SIG-M5 treated with dmso at 0.1 percent for 504 hours (cell line): Measurements from ENCODE around the gene ZNF582.
A peak's percentile ranks its signal among the peaks of the same experiment; 100 is the strongest.

Experiments
- DNase-seq: peaks from one replicate; lab custom pipeline; 2025; ENCODE audit not compliant: unreplicated experiment; lab: John Stamatoyannopoulos, UW

ZNF582 gene

DNA sequence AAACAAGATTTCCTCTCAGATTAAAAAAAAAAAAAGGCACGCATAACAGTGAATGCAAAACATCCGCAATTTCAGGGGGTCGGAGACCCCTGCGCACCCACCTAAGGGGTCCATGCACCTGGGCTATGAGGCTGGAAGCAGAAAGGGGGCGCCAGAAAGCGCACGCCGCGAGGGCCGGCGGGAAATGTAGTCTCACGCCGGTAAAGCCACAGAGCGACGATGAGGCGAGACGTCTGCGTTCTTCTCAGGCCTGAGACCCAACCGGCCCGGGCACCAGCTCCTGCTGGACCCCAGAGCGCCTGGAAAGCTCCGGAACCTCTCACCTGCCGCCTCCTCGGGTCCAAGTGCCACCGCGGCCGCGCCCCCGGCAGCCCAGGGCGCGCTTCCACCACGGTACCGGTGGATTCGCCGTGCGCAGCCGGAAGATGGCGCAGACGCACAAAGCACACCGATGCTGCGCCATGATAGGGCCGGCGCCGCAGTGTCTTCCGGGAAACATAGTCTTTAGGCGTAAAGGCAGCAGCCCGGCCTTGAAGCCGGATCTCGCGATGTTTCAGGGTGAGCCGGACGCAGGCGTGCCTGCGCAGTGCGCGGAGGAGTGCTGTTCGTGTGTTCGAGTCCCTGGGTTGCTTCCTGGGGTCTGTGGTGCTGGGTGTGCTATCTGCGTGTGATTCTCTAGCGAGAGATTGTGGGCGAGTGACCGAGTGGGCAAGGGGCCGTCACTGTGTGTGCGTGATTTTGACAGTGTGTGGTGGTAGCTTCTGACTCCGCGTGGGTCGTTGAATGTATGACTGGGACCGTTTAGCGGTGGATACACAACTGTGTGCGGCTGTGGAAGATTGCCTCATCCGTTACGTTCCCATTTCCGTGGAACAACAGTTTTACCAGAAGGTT is at the start of gene ZNF582:
Gene ZNF582 (minus strand): TSS at position 416 of the 894 bp plus-strand sequence. CDS start 1,782 bp downstream, outside the sequence.
- peak; percentile 80 for DNase-seq

DNA sequence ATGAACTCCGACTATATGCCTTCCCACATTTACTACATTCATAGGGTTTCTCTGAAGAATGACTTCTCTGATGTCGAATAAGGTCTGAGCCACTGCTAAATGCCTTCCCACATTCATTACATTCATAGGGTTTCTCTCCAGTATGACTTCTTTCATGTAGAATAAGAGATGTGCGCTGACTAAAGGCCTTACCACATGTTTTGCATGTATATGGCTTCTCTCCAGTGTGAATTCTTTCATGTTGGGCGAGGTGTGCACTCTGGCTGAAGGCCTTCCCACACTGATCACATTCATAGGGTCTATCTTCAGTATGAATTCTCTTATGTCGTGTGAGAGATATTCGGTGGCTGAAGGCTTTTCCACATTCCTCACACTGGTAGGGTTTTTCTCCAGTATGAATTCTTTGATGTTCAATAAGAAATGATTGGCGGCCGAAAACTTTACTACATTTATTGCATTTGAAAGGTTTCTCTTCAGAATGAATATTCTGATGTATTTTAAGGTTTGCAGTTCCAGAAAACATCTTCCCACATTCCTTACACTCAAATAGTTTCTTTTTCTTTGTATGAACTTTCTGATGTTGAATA is 48.0 kb upstream of the ZNF582 start:
- no peak for DNase-seq

DNA sequence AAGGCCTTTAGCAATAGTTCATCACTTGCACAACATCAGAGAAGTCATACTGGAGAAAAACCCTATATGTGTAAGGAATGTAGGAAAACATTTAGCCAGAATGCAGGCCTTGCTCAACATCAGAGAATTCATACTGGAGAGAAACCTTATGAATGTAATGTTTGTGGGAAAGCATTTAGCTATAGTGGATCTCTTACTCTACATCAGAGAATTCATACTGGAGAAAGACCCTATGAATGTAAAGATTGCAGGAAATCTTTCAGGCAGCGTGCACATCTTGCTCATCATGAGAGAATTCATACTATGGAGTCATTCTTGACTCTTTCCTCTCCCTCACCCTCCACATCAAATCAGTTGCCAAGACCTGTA is 30.6 kb upstream of the ZNF582 start:
- no peak for DNase-seq

DNA sequence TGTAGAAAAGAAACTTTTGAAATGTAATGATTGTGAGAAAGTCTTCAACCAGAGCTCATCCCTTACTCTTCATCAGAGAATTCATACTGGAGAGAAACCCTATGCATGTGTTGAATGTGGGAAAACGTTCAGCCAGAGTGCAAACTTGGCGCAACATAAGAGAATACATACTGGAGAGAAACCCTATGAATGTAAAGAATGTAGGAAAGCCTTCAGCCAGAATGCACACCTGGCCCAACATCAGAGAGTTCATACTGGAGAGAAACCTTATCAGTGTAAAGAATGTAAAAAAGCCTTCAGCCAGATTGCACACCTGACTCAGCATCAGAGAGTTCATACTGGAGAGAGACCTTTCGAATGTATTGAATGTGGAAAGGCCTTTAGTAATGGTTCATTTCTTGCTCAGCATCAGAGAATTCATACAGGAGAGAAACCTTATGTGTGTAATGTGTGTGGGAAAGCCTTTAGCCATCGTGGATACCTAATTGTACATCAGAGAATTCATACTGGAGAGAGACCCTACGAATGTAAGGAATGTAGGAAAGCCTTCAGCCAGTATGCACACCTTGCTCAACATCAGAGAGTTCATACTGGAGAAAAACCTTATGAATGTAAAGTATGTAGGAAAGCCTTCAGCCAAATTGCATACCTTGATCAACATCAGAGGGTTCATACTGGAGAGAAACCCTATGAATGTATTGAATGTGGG is 30.1 kb upstream of the ZNF582 start:
- no peak for DNase-seq

DNA sequence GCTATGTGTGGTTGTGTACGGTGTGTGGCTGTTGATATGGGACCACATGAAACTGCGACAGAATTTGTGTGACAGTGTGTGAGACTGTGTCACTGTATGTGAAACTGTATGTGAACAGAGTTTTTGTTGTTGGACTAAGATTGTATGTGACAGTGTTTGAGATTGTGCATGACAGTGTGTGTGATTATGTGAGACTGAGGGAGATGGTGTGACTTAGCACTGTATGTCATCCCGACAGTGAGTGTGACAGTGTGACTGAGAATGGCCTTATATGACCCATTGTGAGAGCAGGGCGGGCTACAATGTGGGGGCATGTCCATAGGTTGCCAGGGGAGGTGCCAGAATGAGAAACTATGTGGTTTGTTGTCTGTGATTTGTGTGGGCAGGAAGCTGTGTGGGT is 11.7 kb upstream of the ZNF582 start:
- DNase-seq, result no peak

DNA sequence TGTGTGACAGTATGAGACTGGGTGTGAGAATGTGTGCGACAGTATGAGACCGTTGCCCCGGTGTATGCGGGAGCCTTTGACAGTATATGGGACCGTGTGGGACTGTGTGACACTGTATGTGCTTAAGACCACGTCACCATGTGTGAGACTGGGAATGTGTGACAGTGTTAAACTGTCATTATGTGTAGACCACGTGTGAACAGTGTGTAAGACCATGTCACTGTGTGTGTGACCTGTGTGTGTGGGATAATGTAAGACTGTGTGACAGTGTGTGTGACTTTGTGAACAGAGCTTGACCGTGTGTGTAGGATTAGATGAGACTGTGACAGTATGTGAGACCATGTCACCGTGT is 11.3 kb upstream of the ZNF582 start:
- no peak for DNase-seq

DNA sequence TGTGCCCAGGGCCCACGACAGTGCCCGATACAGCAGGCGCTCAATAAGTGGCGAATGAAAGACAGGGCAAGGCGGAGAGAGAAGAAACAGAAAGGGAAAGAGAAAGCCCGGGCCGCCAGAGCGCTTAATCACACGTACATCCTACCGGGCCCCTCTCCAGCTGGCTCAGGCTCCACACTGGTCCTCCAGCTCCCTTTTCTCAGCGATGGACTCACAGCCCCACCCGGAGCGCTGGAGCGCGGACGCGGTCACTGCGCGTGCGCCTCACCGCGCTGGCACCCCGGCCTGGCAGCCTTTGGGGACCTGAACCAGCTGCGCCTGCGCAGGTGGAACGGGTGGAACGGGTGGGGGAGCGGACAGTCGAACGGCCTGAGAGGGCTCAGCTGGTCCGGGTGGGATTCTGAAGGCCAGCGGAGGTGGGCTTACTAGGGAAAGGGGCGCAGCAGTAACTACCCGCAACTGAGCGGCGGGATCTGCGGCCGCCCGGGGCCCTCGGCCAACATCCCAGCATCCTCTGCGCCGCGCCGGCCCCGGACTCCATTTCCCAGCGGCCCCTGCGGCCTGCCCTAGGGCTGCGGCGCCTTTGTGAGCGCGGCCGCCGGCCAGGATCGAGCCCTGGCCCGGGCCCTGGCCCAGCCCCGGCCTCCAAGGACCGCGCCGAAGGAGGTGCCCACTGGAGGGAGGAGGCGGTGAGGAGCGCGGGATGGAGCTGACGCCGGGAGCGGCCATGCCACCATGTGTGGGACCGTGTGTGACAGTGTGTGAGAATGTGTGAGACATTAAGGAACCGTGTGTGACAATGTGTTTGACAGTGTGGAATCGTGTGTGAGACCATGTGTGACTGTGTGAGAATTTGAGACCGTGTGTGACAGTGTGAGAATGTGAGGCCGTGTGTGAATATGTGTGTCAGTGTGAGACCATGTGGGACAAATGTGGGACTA is 10.7 kb upstream of the ZNF582 start, which contains the start of gene ZNF583:
Gene ZNF583 (plus strand): TSS at position 569 of the 941 bp plus-strand sequence. CDS start 2,783 bp downstream, outside the sequence.
- peak; percentile 57 for DNase-seq

DNA sequence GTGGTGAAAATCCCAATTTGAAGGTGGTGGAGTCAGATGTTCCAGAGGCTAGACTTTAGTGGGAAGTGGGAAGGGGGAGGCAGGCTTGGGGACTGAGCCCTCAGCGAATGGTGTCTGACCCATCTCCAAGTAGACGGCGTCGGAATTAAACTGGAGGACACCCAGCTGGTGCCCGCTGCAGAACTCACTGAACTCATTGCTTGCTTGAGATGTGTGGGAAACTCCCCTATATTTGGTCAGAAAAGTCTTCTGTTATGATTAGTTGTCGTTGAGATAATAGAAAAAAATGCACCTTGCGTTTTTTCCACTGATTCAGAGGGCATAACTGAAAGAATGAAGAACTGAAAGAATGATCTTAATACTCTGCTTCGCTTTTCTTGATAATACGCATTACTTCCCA is 9.9 kb upstream of the ZNF582 start:
- no peak for DNase-seq

DNA sequence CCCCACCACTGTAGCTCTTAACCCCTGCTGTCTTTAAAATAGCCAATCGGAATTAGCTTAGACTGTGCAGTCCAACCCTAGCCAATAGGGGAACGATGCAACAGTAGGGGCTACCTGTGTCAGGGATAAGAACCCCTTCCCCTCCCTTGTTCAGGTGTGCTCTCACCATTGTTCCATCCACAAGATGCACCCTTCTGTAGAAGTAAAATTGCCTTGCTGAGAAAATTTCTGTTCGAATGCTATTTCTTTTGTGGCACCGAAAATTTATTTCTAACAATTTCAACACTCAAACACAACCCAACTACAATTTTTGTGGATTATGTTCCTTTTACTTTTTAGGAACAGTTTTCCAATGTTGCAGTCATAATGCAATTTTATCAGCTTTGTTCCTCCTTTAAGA is 7.2 kb upstream of the ZNF582 start:
- no peak for DNase-seq

DNA sequence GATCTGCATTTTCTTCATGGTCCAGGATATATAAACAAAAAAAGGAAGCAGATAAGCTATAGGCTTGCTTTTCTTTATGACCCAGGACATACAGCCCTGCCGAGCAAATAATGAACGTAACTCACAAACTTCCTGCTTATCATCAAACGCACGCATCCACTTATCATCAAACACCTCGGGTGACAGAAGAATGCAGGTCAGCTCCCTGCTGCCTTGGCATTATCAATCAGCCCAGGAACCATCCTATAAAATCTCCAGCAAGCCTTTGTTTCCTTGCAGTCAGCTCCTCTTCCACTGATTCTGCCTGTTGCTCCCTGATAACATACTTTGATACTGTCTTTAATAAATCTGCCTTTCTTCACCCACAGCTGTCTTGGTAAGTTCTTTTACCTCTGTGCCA is 5.5 kb upstream of the ZNF582 start:
- no peak for DNase-seq

DNA sequence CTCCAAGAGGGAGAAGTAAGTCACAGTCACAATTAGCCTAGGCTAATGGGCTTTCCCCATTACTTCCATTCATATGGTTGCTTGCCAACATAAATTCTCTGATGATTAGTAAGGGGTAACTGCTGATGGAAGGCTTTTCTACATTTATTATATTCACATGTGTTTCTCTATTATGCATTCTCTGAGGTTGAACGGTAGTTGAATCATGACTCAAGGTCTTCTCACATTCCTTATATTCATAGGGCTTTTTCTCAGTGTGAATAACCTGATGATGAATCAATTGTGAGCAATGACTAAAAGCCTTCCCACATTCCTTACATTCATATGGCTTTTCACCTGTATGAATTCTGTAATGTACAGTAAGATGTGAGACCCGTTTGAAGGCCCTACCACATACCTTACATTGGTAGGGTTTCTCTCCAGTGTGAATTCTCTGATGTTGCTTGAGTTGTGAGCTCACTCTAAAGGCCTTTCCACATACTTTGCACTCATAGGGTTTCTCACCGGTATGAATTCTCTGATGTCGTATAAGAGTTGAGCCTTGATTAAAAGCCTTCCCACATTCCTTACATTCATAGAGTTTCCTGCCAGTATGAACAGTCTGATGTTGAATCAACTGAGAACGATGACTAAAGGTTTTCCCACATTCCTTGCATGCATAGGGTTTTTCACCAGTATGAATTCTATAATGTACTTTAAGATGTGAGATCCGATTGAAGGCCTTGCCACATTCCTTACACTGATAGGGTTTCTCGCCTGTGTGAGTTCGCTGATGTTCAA is 9.3 kb downstream of the ZNF582 start:
- DNase-seq, result no peak

DNA sequence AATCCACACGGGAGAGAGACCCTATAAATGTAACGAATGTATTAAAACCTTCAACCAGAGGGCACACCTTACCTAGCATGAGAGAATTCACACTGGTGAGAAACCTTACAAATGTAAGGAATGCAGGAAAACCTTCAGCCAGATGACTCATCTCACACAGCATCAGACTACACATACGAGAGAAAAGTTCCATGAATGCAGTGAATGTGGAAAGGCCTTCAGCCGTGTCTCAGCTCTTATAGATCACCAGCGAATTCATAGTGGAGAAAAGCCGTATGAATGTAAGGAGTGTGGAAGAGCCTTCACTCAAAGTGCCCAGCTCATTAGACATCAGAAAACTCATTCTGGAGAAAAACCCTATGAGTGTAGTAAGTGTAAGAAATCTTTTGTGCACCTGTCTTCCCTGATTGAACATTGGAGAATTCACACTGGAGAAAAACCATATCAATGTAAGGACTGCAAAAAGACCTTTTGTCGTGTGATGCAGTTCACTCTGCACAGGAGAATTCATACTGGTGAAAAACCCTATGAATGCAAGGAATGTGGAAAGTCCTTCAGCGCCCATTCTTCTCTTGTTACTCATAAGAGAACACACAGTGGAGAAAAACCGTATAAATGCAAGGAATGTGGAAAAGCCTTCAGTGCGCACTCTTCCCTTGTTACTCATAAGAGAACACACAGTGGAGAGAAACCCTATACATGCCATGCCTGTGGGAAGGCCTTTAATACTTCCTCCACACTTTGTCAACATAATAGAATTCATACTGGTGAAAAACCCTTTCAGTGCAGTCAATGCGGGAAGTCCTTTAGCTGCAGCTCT is 16.0 kb downstream of the ZNF582 start:
- no peak for DNase-seq

DNA sequence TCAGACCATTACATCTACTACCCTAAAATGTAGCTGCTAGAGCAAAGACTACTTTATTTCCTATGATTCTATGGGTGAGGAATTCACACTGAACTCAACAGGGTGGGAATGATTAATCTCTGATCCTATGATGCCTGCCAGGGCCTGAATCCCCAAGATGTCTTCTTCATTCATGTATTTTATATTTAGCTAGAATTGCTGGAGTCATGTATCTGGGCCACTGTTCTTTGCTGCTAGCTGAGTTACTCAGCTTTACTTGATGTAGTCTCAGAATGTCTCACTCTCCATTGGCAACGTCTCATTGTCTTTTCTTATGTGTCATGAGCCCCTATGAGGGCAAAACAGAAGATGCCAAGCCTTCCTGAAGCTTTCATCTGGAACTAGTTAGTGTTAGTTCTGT is 21.1 kb downstream of the ZNF582 start:
- DNase-seq, result no peak

DNA sequence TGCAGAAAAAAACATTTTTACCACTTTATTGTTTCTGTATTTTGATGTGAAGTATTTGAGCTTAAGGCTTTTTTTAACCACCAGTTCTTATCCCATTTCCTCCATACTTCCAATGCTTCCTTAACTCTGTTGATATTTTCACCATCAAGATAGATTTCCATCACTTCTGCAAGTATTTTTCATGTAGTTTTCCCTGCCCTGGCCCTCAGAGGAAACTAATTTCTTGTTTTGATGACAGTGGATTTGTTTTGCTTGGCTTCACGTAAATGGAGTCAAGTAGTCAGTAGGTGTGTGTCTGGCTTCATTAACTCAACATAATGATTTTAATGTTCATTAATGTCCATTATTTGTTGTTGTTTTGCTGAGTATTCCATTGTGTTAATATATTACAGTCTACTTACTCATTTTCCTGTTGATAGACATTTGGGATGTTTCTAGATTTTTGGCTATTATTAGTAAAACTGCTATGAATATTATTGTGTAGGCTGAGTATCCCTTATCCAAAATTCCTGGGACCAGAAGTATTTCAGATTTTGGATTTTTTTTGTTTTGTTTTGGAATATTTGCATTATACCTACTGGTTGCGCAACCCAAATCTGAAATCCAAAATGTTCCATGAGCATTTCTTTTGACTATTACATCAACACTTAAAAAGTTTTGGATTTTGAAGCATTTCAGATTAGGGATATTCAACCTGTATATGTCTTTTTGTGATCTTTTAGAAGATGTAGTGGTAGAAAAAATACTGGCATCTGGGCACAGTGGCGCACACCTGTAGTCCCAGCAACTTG is 23.3 kb downstream of the ZNF582 start:
- DNase-seq, result no peak

DNA sequence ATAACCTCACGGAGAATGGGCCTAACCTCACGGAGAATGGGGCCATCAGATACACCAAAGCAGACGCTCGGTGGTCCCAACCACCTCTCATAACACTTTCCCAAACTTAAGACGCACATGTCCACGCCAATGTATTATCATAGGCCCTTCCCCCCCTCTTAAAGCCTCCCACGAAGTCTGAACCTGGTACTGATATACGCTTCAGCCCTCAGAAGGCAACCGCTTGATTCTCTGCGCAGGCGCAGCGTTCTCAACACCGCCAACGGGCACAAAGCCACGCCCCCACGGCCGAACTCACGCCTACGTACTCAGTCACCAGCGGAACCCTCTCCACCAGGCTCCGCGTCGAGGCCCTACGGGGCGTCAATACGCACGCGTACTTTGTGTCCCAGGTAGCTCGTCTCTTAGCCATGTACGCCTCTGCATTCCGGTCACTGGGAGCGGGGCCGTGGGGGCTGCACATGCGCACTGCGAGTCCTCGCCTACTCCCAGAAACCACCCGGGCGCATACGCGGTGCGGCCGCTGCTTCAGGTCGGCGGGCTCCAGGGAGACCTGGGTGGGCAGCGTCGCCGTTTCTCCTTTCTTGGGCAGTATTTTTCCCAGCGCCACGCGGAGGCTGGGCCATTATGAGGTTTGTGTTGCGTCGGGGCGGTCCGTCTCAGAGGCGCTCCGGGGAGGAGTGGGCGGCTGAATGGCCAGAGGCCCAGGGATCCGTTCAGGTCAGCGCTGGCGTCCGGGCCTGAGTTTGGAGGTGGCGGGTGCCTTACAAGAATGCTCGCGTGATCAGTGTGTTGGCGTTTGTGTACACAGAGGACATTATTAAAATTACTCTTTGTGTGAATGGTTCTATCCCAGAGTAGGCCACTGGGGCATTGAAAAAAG is 25.3 kb downstream of the ZNF582 start:
- DNase-seq, result no peak

DNA sequence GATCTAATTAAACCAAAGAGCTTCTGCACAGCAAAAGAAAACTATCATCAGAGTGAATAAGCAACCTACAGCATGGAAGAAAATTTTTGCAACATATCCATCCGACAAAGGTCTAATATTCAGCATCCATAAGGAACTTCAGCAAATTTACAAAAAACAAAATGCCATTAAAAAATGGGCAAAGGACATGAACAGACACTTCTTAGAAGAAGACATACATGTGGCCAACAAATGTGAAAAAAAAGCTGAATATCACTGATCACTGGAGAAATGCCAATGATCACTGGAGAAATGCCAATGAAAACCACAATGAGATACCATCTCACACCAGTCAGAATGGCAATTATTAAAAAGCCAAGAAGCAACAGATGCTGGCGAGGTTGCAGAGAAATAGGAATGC is 32.5 kb downstream of the ZNF582 start:
- no peak for DNase-seq

DNA sequence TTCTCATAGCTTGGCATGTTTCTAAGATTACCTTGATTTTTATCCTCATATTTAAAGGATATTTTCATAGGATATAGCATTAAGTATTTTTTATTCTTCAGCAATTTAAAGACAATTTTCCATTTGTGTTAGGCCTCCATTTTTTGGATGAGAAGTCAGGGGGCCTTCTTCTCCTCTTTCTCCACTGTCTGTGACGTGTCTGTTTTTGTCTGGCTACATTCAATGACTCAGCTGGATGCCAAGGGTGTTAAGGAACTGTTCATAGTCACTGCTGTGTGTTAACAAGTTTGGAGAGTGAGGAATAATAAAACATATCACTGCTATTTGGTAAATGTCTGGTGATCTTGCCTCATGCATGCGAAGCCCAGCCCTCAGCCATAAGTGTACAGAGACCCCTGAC is 36.4 kb downstream of the ZNF582 start:
- DNase-seq, result no peak

DNA sequence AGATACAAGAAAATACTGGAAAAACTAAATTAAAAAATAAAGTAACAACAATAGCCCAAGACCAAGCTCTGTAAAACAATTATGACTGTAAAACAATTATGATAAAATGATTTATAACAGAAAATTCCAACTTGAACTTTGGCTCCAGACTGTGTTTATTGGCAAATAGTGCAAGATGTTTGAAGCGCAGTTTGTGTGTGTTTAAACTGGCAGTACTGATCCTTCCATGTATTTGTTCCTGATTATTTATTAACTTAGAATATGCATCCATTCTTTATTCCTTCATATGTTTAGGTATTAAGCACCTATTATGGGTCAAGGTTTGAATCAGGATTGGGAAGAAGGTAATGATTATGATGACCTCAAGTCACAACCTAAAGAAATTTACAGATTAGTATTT is 37.8 kb downstream of the ZNF582 start:
- no peak for DNase-seq
